Immature natural killer cell (primary cell): ENCODE results near the gene LHX4. TPM values are rescaled to one million over a fixed set of nuclear protein-coding genes. Genes with fewer than 3 reads are reported as not detected.

Experiments
- DNase-seq, 3 donors: peaks; one replicate each; pipeline ENCODE4 v3.0.0; 2022; ENCODE audit warnings: mixed read lengths in 1 of 3
- H3K27ac Mint-ChIP-seq, 6 donors: one replicate each; pipeline ENCODE4 v1.8.0; 2020; ENCODE audit warnings: mixed read lengths in 6 of 6, mild to moderate bottlenecking in 5 of 6, inconsistent platforms in 4 of 6, moderate library complexity in 3 of 6
- H3K27me3 Mint-ChIP-seq, 3 donors: one replicate each; pipeline ENCODE4 v1.8.0; 2020 to 2021; ENCODE audit warnings: low read depth in 3 of 3, mild to moderate bottlenecking in 3 of 3, mixed read lengths in 3 of 3, moderate library complexity in 3 of 3, inconsistent platforms in 1 of 3
- H3K36me3 Mint-ChIP-seq, 3 donors: one replicate each; pipeline ENCODE4 v1.8.0; 2020; ENCODE audit warnings: mixed read lengths in 3 of 3, inconsistent platforms in 2 of 3, mild to moderate bottlenecking in 2 of 3
- H3K4me1 Mint-ChIP-seq, 2 donors: one replicate each; pipeline ENCODE4 v1.8.0; 2020; ENCODE audit warnings: inconsistent platforms in 2 of 2, mild to moderate bottlenecking in 2 of 2, mixed read lengths in 2 of 2, moderate library complexity in 1 of 2
- H3K4me3 Mint-ChIP-seq, 5 donors: one replicate each; pipeline ENCODE4 v1.8.0; 2020; ENCODE audit warnings: mild to moderate bottlenecking in 5 of 5, mixed read lengths in 5 of 5, inconsistent platforms in 3 of 5, moderate library complexity in 3 of 5
- H3K9me3 Mint-ChIP-seq, 6 donors: one replicate each; pipeline ENCODE4 v1.8.0; 2020; ENCODE audit warnings: mild to moderate bottlenecking in 6 of 6, mixed read lengths in 6 of 6, inconsistent platforms in 4 of 6, moderate library complexity in 3 of 6
- polyA plus RNA-seq, 3 donors: library from polyadenylated mRNA; unstranded; fragments of 300-500 nt; fragmentation: Illumina TruSeq; gene quantifications; one replicate each; pipeline ENCODE4 v1.2.3, GENCODE V29; 2021

LHX4 gene
- polyA plus RNA-seq, 3 donors from 2014 or later: 0.25 TPM; not detected in 2

DNA sequence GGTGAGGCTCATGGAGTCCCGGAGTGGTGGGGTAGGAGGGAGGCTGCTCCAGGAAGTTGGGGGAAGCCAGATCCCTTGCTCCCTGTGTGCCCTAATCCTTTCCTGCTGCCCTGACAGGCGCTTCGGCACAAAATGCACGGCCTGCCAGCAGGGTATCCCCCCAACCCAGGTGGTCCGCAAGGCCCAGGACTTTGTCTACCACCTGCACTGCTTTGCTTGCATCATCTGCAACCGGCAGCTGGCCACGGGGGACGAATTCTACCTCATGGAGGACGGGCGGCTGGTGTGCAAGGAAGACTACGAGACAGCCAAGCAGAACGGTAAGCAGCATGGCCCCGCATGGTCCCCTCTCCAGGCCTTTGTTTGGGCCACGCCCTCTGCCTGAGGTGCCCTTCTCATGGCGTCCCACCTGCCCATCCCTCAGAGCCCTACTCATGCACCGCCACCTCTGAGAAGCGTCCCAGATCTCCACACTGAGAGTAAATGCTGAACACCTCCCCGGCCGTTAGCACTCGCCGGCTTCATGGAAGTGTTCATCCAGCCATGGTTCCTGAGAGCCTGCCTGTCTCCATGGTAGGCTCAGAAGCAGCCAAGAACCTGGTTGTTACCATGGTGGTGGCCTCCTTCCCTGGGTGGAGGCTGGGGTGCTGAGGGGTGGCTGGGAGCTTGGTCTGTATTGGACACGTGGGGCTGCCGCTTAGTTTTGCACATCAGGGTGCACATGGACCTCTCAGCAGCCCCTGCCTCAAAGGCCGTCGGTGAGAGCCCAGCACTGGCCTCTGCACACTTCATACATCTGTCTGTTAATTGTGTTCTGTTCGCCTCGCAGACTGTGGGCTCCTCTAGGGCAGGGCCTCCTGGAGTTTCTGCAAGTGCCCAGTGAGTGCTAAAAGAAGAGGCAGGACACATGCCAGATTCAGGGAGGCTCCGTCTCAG, 36.5 kb downstream of the LHX4 start:
- Mint-ChIP-seq H3K9me3 (no peaks in the 10 kb centered on the region), H3K36me3 (peaks cover 0 to 6% (median 0%) of the 10 kb centered on the region in 3 donors), H3K27ac (no peak overlapping the region), H3K4me3 (no peak overlapping the region), H3K27me3 (peaks cover 0 to 2% (median 0%) of the 10 kb centered on the region in 3 donors), H3K4me1 (no peaks in the 10 kb centered on the region)
- no peak for DNase-seq

DNA sequence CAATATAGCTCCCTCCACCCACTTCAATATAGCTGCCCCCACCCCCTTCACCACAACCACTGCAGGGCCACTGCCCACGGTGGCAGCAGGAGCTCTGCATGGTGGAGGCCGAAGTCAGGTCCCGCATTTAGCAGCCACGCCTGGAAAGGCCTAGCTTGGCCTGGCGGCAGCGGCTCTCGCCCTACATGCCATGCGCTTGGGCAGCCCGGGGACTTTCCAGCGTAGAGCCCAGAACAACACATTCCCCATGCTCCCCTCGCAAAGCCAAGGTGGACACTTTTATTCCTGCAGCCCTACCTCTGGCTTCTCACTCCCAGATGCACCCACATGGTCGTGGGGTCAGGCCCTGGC, 37.1 kb downstream of the LHX4 start:
- Mint-ChIP-seq H3K36me3 (peaks cover 0 to 6% (median 0%) of the 10 kb centered on the region in 3 donors), H3K27ac (no peak overlapping the region), H3K27me3 (peaks cover 0 to 2% (median 0%) of the 10 kb centered on the region in 3 donors), H3K4me1 (no peaks in the 10 kb centered on the region), H3K9me3 (no peaks in the 10 kb centered on the region), H3K4me3 (no peak overlapping the region)
- DNase-seq: no peak

DNA sequence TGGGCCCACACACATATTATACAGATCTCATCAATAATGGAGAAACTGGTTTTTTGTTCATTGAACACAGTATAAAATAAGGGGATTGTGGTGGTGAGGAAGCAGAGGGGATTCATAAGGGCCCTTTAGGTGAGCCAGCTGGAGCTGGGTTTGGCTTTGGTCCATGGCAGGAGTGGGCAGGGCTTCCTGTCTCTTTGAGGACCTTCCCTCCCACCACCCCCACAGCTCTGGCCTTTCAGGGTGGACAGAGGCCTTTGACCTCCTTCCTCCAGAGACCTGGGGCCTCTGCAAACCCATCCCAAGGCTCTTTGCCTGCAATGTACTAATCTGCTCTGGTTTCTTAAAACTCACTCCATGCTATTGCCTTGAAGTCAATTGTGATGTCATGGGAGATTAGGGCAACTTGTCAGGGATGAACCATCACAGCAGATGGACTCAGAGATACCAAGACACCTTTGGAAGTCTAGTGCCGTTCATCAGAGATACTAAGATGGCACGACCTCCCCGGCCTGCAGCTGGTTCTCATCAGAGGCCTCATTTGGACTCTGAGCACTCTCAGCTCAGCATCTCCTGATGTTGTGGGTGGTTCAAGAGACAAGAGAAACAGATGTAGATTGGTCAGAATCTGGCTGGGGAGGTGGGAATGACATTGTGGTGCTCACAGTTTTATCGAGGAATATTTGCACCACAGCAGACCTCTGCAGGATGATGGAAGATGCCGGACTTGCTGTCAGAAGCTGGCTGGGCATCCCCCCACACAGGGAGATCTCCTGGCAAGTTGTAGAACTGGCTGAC, 37.9 kb downstream of the LHX4 start:
- Mint-ChIP-seq H3K9me3 (no peaks in the 10 kb centered on the region), H3K4me3 (no peak overlapping the region), H3K4me1 (no peaks in the 10 kb centered on the region), H3K27ac (peak overlapping the region in 2 of 6 donors; percentile 6 to 23), H3K27me3 (peaks cover 0 to 2% (median 0%) of the 10 kb centered on the region in 3 donors), H3K36me3 (peaks cover 0 to 6% (median 0%) of the 10 kb centered on the region in 3 donors)
- DNase-seq: no peak

DNA sequence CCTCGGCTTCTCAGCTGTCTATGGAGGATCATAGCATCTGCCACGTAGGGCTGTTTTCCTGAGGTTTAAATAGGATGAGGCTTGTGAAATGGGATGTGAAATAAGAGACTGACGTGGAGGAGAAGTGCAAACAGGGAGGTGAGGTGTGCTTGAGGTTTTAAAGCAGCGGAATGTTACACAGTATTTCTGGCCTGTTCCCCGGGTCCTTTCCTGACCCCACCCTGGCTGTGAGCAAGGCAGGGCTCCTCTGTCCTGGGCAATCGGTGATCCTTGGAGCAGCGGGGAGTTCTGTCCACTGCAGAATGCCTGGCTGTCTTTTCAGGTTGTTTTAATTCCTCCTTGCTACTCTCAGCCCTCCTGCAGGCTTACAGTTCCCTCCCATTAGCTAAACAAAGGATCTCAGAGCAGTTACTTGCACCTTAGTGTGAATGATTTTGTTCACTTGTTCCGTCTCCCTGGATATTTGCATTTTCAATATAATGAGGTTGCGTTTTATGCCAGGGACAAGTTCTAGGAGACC, 38.6 kb downstream of the LHX4 start:
- H3K4me1 Mint-ChIP-seq: no peaks in the 10 kb centered on the region
- no peak overlapping the region for H3K4me3 Mint-ChIP-seq
- no peak for DNase-seq
- H3K27me3 Mint-ChIP-seq: peaks cover 0 to 2% (median 0%) of the 10 kb centered on the region in 3 donors
- peak overlapping the region in 1 of 6 donors; percentile 23 for H3K27ac Mint-ChIP-seq
- H3K9me3 Mint-ChIP-seq: no peaks in the 10 kb centered on the region
- peaks cover 0 to 10% (median 5%) of the 10 kb centered on the region in 3 donors for H3K36me3 Mint-ChIP-seq

DNA sequence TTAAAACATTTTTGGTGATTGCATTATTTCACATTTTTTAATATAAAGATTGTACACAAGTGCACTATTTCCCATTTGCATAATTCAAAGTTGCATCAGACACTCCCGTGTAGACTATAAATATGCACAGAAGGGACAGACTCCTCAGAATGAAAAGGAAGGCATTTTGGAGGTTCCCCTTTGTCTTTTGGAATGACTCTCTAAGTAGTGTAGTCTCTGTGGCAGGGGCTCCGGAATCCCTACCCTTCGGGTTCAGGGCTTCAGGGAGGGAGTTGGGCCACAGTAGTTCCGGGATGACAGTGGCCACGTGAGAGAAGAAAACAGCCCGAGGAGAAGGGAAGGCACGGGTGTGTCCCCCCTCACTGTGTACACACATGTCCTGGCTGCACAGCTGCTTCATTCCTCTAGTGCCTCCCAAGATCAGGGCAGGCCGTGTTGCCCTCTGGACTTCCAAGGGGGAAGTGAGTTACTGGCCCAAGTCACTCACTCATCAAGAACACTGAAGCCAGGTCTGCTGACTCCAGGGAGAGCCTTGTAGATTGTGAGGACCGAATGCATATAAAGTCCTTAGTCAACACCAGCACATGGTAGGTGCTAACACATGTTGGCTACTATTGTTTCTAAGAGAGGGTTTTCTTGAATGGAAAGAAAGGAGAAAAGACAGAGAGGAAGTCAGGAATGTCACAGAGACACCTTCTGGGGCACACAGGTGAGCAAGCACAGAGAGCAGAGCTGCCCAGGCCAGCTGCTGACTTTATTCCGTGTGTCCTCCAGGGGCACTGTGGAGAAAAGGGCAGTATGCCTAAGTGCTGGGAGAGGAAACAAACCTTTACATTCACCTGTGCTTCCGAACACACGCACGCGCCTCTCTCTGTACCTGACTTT, 39.8 kb downstream of the LHX4 start:
- Mint-ChIP-seq H3K36me3 (peaks cover 1 to 20% (median 13%) of the 10 kb centered on the region in 3 donors), H3K4me3 (no peak overlapping the region), H3K27ac (no peak overlapping the region), H3K4me1 (no peaks in the 10 kb centered on the region), H3K9me3 (no peaks in the 10 kb centered on the region), H3K27me3 (no peaks in the 10 kb centered on the region)
- no peak for DNase-seq

DNA sequence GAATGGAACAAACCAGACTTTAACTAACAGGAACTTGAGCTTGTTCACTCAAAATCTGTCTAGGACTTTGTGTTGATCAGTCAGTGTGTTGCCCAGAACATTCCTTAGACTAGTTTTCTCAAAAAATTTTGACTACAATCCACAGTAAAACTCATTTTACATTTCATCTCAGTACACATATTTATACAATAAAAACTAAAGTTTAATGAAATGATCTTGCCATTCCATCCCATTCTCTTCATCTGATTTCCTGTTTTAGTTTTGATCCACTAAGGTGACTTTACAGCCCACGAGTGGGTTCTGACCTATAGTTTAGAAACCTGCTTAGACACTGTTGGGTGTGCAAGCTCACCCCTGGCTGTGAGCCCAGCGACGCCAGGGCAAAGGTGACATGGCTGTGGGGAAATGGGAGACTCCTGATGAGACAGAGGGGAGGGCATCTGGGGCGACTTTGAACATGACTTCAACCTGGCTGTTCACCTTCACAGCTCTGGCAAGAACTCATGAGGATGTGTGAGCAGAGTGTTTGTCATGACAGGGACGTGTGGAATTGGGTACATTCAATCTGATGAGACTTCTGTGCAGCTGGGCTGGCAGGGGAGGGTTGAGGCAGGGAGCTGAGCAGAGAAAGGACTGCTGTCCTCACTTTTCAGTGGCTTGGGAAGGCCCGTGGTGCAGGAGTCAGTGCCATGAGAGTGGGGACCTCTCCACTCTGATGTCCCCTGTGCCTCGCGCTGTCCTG, 40.6 kb downstream of the LHX4 start:
- no peak for DNase-seq
- Mint-ChIP-seq H3K27me3 (no peaks in the 10 kb centered on the region), H3K4me1 (no peaks in the 10 kb centered on the region), H3K9me3 (no peaks in the 10 kb centered on the region), H3K36me3 (peaks cover 4 to 24% (median 17%) of the 10 kb centered on the region in 3 donors), H3K27ac (peak overlapping the region in 1 of 6 donors; percentile 4), H3K4me3 (no peak overlapping the region)

DNA sequence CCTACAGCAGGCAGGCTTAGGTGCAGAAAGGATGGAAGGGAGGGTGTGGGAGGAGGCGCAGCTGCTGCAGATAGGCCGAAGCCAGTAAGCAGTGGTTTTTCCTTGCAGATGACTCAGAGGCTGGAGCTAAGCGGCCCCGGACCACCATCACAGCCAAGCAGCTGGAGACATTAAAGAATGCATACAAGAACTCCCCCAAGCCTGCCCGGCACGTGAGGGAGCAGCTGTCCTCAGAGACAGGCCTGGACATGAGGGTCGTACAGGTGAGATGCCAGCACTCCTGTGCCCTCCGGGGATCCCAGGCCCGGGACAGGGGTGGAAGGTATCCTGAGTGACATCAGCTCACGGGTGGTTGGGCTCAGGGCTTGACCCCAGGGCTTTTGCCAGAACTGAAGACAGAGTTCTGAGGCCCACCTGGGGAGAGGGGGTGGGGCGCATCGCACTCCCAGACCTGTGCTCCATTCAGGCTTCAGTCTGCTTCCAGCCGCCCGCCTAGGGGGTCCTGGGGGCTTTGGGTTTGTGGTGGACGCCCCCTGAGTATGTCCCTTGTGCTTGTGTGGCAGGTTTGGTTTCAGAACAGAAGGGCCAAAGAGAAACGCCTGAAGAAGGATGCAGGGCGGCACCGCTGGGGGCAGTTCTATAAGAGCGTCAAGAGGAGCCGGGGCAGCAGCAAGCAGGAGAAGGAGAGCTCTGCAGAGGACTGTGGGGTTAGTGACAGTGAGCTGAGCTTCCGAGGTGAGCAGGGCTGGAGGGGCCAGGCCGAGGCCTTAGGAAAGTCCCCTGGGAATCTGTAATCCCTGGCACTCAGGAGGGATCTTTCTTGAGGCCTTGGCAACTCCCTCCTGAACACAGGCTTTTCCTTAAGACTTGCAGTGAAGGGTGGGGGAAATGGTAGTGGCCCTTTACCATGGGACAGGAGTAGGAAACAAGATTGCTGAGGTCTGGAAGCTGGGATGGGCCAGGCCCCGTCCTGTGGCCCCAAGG, 41.5 kb downstream of the LHX4 start:
- no peaks in the 10 kb centered on the region for H3K4me1 Mint-ChIP-seq
- H3K27ac Mint-ChIP-seq: no peak overlapping the region
- H3K36me3 Mint-ChIP-seq: peaks cover 4 to 24% (median 21%) of the 10 kb centered on the region in 3 donors
- no peaks in the 10 kb centered on the region for H3K9me3 Mint-ChIP-seq
- DNase-seq: no peak
- H3K4me3 Mint-ChIP-seq: no peak overlapping the region
- H3K27me3 Mint-ChIP-seq: no peaks in the 10 kb centered on the region

DNA sequence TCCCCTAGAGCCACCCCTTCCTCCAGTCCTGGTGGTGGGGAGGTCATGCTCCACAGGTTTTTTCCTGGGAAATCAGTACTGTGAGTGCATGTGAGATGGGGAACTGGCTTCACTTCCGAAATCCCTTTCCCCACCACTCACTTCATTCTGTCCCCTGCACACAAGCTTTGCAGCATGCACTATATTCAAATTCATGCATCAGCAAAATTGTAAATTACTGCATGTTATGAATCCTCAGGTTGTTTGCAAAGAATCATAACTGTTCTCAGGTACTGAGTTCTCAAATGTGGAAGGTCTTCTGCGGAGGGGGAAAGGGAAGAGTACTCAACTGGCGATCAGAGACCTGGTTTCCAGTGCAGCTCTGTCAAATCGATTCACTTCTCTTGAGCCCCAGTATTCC, 42.3 kb downstream of the LHX4 start:
- H3K9me3 Mint-ChIP-seq: no peaks in the 10 kb centered on the region
- H3K27me3 Mint-ChIP-seq: no peaks in the 10 kb centered on the region
- H3K4me1 Mint-ChIP-seq: no peaks in the 10 kb centered on the region
- peaks cover 9 to 25% (median 25%) of the 10 kb centered on the region in 3 donors for H3K36me3 Mint-ChIP-seq
- H3K4me3 Mint-ChIP-seq: no peak overlapping the region
- H3K27ac Mint-ChIP-seq: no peak overlapping the region
- no peak for DNase-seq

DNA sequence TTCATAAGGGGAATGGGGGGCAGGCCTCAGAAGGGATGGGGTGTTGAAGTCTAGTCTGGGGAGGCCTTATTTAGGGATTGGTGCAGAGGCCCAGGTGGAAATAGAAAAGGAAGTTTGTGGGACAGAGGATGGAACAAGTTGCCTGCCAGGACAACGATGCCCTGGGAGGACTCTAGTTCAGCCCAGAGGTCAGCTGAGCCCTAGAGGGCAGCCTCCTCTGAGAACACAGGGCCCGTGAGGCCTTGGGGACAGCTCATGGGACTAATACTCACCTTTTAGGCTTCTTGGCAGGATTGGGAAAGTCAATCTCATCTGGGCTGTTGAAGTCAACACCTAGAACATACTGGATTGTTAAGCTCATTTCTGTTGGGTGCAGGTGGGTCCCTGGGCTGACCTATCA, 43.0 kb downstream of the LHX4 start:
- Mint-ChIP-seq H3K4me1 (no peaks in the 10 kb centered on the region), H3K4me3 (no peak overlapping the region), H3K27me3 (no peaks in the 10 kb centered on the region), H3K27ac (no peak overlapping the region), H3K36me3 (peaks cover 15 to 31% (median 31%) of the 10 kb centered on the region in 3 donors), H3K9me3 (no peaks in the 10 kb centered on the region)
- DNase-seq: no peak

DNA sequence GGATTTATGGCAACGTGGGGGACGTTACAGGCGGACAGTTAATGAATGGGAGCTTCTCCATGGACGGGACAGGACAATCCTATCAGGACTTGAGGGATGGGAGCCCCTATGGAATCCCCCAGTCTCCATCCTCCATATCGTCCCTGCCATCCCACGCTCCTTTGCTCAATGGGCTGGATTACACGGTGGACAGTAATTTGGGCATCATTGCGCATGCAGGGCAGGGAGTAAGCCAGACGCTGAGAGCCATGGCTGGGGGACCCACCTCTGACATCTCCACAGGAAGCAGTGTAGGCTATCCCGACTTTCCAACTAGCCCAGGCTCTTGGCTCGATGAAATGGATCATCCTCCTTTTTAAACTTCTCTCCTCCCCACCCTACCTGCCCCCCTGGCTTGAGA, 44.2 kb downstream of the LHX4 start:
- Mint-ChIP-seq H3K36me3 (peaks cover 23 to 32% (median 31%) of the 10 kb centered on the region in 3 donors), H3K4me1 (no peaks in the 10 kb centered on the region), H3K27ac (no peak overlapping the region), H3K4me3 (no peak overlapping the region), H3K27me3 (no peaks in the 10 kb centered on the region), H3K9me3 (no peaks in the 10 kb centered on the region)
- no peak for DNase-seq

DNA sequence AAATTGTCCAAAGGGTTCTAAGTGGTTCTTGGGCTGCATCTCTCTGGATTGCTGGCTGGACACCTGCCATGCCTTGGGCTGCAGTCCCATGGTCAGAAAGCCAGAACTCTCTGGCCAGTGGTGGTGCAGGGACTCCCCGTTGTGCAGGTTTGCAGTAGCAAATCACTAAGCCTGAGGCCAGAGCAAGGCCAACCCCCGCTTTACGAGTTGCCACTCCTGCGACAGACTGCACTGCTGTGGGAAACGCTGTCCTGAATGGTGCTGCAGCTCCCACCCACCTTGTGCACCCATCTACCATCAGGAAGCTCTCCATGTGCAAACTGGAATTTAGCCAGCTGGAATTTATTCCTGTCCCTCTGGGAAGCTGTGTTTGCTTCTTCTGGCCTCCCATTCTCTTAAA, 45.7 kb downstream of the LHX4 start:
- H3K36me3 Mint-ChIP-seq: peaks cover 23 to 38% (median 35%) of the 10 kb centered on the region in 3 donors
- H3K4me1 Mint-ChIP-seq: no peaks in the 10 kb centered on the region
- H3K27me3 Mint-ChIP-seq: no peaks in the 10 kb centered on the region
- H3K4me3 Mint-ChIP-seq: no peak overlapping the region
- DNase-seq: no peak
- no peaks in the 10 kb centered on the region for H3K9me3 Mint-ChIP-seq
- H3K27ac Mint-ChIP-seq: no peak overlapping the region
